HCT116 (cell line): ENCODE results near the gene ACBD7. TPM values are rescaled to one million over a fixed set of nuclear protein-coding genes. Genes with fewer than 3 reads are reported as not detected.

ENCODE experiments used
- ATAC-seq: fragments of 200-7000 bp; cut with Tn5 transposase; 2 replicates; pipeline ENCODE4 v1.9.1; 2020; ENCODE audit warnings: mild to moderate bottlenecking, moderate library complexity
- BruUV-seq: library from RNA; stranded (reverse); fragments of 400-500 nt; replicated peaks from 2 replicates; lab custom pipeline; 2021; lab: Mats Ljungman, UMichigan
- CTCF ChIA-PET: fragments of 300-600 bp; sonication (Branson Sonifier 250); formaldehyde crosslinking; loops from one replicate; lab custom pipeline; 2021; ENCODE audit warnings: antibody characterized with exemption; lab: Charles Lee
- POLR2A ChIA-PET: fragments of 300-600, 350-600 bp; sonication (Branson Sonifier 250); formaldehyde crosslinking; loops from one replicate; lab custom pipeline; 2021; ENCODE audit warnings: antibody characterized with exemption; lab: Charles Lee
- RAD21 ChIA-PET, 2 experiments: fragments of 300-600 bp; sonication (Branson Sonifier 250); formaldehyde crosslinking; loops; one replicate each; lab custom pipeline; 2023; ENCODE audit warnings: low total read pairs in 2 of 2; ENCODE audit not compliant: uncharacterized antibody in 2 of 2, unreplicated experiment in 2 of 2, low non-redundant PET in 1 of 2; lab: Charles Lee
- DNase-seq: peaks from one replicate; pipeline ENCODE4 v3.0.0-alpha.2; 2010; ENCODE audit warnings: low read depth, low spot score
- H2AFZ ChIP-seq: fragments of 200-600 bp; shearing (Covaris generic), sonication (generic); 2 replicates; pipeline ENCODE4 v1.6.1; 2017; ENCODE audit warnings: low read depth, mixed run types, mixed read lengths, antibody characterized with exemption, low read length; ENCODE audit not compliant: poor library complexity, severe bottlenecking
- H3K27ac ChIP-seq: 2 replicates; pipeline ENCODE4 v1.5.1; 2012; ENCODE audit warnings: low read depth, low read length
- H3K27me3 ChIP-seq: fragments of 200-600 bp; sonication (generic); 2 replicates; pipeline ENCODE4 v1.6.1; 2016; ENCODE audit warnings: mixed run types, low read length, mixed read lengths; ENCODE audit not compliant: insufficient read depth
- H3K36me3 ChIP-seq, 2 experiments: fragments of 200-500 bp in 1 of 2; fragments of 200-600 bp in 1 of 2; sonication (Bioruptor generic) in 1 of 2; sonication (generic) in 1 of 2; 2 replicates each; pipeline versions ENCODE4 v1.5.1 to v1.6.1; 2014 to 2016; ENCODE audit warnings: low read length in 2 of 2, inconsistent platforms in 1 of 2, mixed read lengths in 1 of 2, mixed run types in 1 of 2; ENCODE audit not compliant: insufficient read depth in 2 of 2, control insufficient read depth in 1 of 2
- H3K4me1 ChIP-seq, 2 experiments: fragments of 200-600 bp in 1 of 2; sonication (generic) in 1 of 2; 2 replicates each; pipeline versions ENCODE4 v1.5.1 to v1.6.1; 2012 to 2017; ENCODE audit warnings: low read length in 2 of 2, inconsistent platforms in 1 of 2, mild to moderate bottlenecking in 1 of 2, mixed read lengths in 1 of 2, mixed run types in 1 of 2, moderate library complexity in 1 of 2; ENCODE audit not compliant: insufficient read depth in 2 of 2, control insufficient read depth in 1 of 2
- H3K4me2 ChIP-seq: fragments of 200-600 bp; sonication (generic); 2 replicates; pipeline ENCODE4 v1.6.1; 2017; ENCODE audit warnings: mixed run types, low read length, mixed read lengths
- H3K4me3 ChIP-seq, 2 experiments: fragments of 200-600 bp in 1 of 2; sonication (generic) in 1 of 2; replicated peaks in 1 of 2; 2 replicates each; pipeline ENCODE4 v1.5.1; 2011 to 2016; ENCODE audit warnings: low read length in 2 of 2, control low read depth in 1 of 2, low read depth in 1 of 2, mild to moderate bottlenecking in 1 of 2, mixed read lengths in 1 of 2, mixed run types in 1 of 2
- H3K79me2 ChIP-seq: fragments of 200-600 bp; sonication (generic); 2 replicates; pipeline ENCODE4 v1.6.1; 2017; ENCODE audit warnings: mild to moderate bottlenecking, mixed run types, low read length, moderate library complexity, mixed read lengths; ENCODE audit not compliant: insufficient read depth
- H3K9ac ChIP-seq: fragments of 200-600 bp; sonication (generic); 2 replicates; pipeline ENCODE4 v1.6.1; 2016; ENCODE audit warnings: low read length, mixed read lengths
- H3K9me2 ChIP-seq: fragments of 200-600 bp; sonication (generic), shearing (Covaris generic); 2 replicates; pipeline ENCODE4 v1.6.1; 2017; ENCODE audit warnings: mixed run types, mild to moderate bottlenecking, moderate library complexity; ENCODE audit not compliant: insufficient read depth
- H3K9me3 ChIP-seq, 2 experiments: fragments of 200-500 bp in 1 of 2; fragments of 200-600 bp in 1 of 2; sonication (Bioruptor generic) in 1 of 2; sonication (generic) in 1 of 2; 2 replicates each; pipeline ENCODE4 v1.6.1; 2014 to 2017; ENCODE audit warnings: low read length in 2 of 2, mixed read lengths in 2 of 2, inconsistent platforms in 1 of 2, low read depth in 1 of 2, mild to moderate bottlenecking in 1 of 2, mixed run types in 1 of 2, moderate library complexity in 1 of 2; ENCODE audit not compliant: control insufficient read depth in 1 of 2, insufficient read depth in 1 of 2
- H4K20me1 ChIP-seq: fragments of 200-600 bp; sonication (generic), shearing (Covaris generic); 2 replicates; pipeline ENCODE4 v1.6.1; 2017; ENCODE audit warnings: mixed run types, mild to moderate bottlenecking, moderate library complexity; ENCODE audit not compliant: insufficient read depth
- ELF1 ChIP-seq: IDR thresholded peaks from 2 replicates; pipeline ENCODE4 v1.6.1; 2012; ENCODE audit warnings: low read depth, borderline replicate concordance
- FOSL1 ChIP-seq: IDR thresholded peaks from 2 replicates; pipeline ENCODE4 v1.6.1; 2012; ENCODE audit warnings: low read depth
- POLR2AphosphoS5 ChIP-seq: IDR thresholded peaks from 2 replicates; pipeline ENCODE4 v1.6.1; 2011; ENCODE audit warnings: mild to moderate bottlenecking, low read depth, low read length, moderate library complexity
- RAD21 ChIP-seq: IDR thresholded peaks from 2 replicates; pipeline ENCODE4 v1.6.1; 2012; ENCODE audit warnings: low read depth, mild to moderate bottlenecking
- SIN3A ChIP-seq: IDR thresholded peaks from 2 replicates; pipeline ENCODE4 v1.6.1; 2012; ENCODE audit warnings: low read depth
- YY1 ChIP-seq: IDR thresholded peaks from 2 replicates; pipeline ENCODE4 v1.6.1; 2011; ENCODE audit warnings: low read length, low read depth, moderate library complexity, mild to moderate bottlenecking; ENCODE audit not compliant: insufficient replicate concordance; ENCODE audit errors: extremely low read depth
- ZNF274 ChIP-seq: fragments of 200-500 bp; sonication (Bioruptor generic); IDR thresholded peaks from 2 replicates; pipeline ENCODE4 v1.6.1; 2014; ENCODE audit warnings: mild to moderate bottlenecking, low read depth, low read length, inconsistent platforms
- intact Hi-C: fragments of 100-400 bp; cut with micrococcal nuclease; formaldehyde crosslinking; loops from 2 replicates; pipeline ENCODE4 v1.10.0; 2022
- total RNA-seq: library from RNA; stranded (reverse); gene quantifications from one replicate; pipeline ENCODE4 v1.2.1, GENCODE V29; 2021; ENCODE audit not compliant: unreplicated experiment
- TF ChIP-seq, protein P1 (sequence below): IDR thresholded peaks from 2 replicates; pipeline ENCODE4 v1.6.1; 2012; ENCODE audit warnings: low read depth
- TF ChIP-seq, protein P2 (sequence below), 3 experiments: fragments of 200-600 bp in 1 of 3; sonication (generic) in 1 of 3; IDR thresholded peaks in 2 of 3; conservative IDR thresholded peaks in 1 of 3; 2 replicates each; pipeline ENCODE4 v1.5.1; 2012 to 2017; ENCODE audit warnings: low read depth in 2 of 3, low read length in 2 of 3, antibody characterized with exemption in 1 of 3, borderline replicate concordance in 1 of 3, control low read depth in 1 of 3, mild to moderate bottlenecking in 1 of 3, mixed read lengths in 1 of 3, mixed run types in 1 of 3, moderate library complexity in 1 of 3; ENCODE audit not compliant: insufficient read depth in 1 of 3
- TF ChIP-seq, protein P3 (sequence below): IDR thresholded peaks from 2 replicates; pipeline ENCODE4 v1.6.1; 2011; ENCODE audit warnings: mild to moderate bottlenecking, low read length, moderate library complexity; ENCODE audit not compliant: insufficient replicate concordance; ENCODE audit errors: extremely low read depth

Gene ACBD7
- total RNA-seq, 1 experiment from 2014 or later = 3.3 TPM

DNA sequence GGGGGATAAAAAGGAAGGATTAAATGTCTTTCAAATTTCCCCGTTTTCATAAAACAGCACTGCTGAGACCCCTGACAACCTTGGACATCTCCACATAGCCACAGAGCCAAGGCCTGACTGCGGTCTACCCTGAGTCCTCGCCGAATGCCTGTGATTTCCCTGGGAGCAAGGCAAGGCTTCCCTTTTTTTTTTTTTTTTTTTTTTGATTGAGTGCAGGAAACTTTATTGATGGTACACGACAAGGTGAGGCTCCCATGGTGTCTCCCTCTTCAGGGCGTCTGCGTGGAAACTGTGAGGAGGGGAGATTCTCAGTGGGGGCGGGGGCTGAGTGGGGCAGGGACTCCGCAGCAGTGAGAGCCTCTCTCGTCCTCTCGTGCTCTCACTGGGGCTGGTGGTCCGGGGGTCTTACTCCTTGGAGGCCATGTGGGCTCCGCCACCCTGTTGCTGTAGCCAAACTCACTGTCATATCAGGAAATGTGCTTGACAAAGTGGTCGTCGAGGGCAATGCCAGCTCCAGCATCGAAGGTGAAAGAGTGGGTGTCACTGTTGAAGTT is 4.4 kb upstream of the ACBD7 start:
- Histone ChIP-seq H3K4me3 (no peak overlapping the region), H3K9me2 (no peaks in the 10 kb centered on the region), H3K4me1 (peaks cover 3 to 14% of the 10 kb centered on the region in 2 experiments), H3K27ac (no peak overlapping the region), H3K27me3 (no peaks in the 10 kb centered on the region), H2AFZ (no peak overlapping the region), H3K36me3 (no peaks in the 10 kb centered on the region), H3K79me2 (peaks cover 7% of the 10 kb centered on the region), H3K4me2 (no peak overlapping the region), H3K9me3 (no peaks in the 10 kb centered on the region), H3K9ac (no peak overlapping the region), H4K20me1 (no peaks in the 10 kb centered on the region)
- intact Hi-C loops = no loop called here
- POLR2A ChIA-PET = no interaction called here
- DNase-seq (no peak), ATAC-seq (no peak)
- BruUV-seq = no TSS peak
- CTCF ChIA-PET = no interaction called here
- RAD21 ChIA-PET = no interaction called here
- TF ChIP-seq ZNF274 (no peak), RAD21 (no peak), ELF1 (no peak), POLR2AphosphoS5 (no peak), YY1 (no peak), SIN3A (no peak), FOSL1 (no peak)
- TF ChIP-seq, protein P1, sequence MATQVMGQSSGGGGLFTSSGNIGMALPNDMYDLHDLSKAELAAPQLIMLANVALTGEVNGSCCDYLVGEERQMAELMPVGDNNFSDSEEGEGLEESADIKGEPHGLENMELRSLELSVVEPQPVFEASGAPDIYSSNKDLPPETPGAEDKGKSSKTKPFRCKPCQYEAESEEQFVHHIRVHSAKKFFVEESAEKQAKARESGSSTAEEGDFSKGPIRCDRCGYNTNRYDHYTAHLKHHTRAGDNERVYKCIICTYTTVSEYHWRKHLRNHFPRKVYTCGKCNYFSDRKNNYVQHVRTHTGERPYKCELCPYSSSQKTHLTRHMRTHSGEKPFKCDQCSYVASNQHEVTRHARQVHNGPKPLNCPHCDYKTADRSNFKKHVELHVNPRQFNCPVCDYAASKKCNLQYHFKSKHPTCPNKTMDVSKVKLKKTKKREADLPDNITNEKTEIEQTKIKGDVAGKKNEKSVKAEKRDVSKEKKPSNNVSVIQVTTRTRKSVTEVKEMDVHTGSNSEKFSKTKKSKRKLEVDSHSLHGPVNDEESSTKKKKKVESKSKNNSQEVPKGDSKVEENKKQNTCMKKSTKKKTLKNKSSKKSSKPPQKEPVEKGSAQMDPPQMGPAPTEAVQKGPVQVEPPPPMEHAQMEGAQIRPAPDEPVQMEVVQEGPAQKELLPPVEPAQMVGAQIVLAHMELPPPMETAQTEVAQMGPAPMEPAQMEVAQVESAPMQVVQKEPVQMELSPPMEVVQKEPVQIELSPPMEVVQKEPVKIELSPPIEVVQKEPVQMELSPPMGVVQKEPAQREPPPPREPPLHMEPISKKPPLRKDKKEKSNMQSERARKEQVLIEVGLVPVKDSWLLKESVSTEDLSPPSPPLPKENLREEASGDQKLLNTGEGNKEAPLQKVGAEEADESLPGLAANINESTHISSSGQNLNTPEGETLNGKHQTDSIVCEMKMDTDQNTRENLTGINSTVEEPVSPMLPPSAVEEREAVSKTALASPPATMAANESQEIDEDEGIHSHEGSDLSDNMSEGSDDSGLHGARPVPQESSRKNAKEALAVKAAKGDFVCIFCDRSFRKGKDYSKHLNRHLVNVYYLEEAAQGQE = no peak
- TF ChIP-seq, protein P2, sequence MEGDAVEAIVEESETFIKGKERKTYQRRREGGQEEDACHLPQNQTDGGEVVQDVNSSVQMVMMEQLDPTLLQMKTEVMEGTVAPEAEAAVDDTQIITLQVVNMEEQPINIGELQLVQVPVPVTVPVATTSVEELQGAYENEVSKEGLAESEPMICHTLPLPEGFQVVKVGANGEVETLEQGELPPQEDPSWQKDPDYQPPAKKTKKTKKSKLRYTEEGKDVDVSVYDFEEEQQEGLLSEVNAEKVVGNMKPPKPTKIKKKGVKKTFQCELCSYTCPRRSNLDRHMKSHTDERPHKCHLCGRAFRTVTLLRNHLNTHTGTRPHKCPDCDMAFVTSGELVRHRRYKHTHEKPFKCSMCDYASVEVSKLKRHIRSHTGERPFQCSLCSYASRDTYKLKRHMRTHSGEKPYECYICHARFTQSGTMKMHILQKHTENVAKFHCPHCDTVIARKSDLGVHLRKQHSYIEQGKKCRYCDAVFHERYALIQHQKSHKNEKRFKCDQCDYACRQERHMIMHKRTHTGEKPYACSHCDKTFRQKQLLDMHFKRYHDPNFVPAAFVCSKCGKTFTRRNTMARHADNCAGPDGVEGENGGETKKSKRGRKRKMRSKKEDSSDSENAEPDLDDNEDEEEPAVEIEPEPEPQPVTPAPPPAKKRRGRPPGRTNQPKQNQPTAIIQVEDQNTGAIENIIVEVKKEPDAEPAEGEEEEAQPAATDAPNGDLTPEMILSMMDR (IDR thresholded peaks at IDR 0.05 in 2 of 3, conservative IDR thresholded peaks at IDR 0.05 in 1 of 3; ENCODE audit: borderline replicate concordance in 1 of 3, insufficient read depth in 1 of 3, low read depth in 2 of 3, low read length in 2 of 3) = no peak
- TF ChIP-seq, protein P3, sequence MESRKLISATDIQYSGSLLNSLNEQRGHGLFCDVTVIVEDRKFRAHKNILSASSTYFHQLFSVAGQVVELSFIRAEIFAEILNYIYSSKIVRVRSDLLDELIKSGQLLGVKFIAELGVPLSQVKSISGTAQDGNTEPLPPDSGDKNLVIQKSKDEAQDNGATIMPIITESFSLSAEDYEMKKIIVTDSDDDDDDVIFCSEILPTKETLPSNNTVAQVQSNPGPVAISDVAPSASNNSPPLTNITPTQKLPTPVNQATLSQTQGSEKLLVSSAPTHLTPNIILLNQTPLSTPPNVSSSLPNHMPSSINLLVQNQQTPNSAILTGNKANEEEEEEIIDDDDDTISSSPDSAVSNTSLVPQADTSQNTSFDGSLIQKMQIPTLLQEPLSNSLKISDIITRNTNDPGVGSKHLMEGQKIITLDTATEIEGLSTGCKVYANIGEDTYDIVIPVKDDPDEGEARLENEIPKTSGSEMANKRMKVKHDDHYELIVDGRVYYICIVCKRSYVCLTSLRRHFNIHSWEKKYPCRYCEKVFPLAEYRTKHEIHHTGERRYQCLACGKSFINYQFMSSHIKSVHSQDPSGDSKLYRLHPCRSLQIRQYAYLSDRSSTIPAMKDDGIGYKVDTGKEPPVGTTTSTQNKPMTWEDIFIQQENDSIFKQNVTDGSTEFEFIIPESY = no peak
